Ishikawa (cell line): ENCODE results near the gene ANKRD28.

ENCODE experiments used
- EGR1 ChIP-seq: IDR thresholded peaks from 2 replicates; pipeline ENCODE4 v1.6.1; 2012
- YY1 ChIP-seq: IDR thresholded peaks from 2 replicates; pipeline ENCODE4 v1.6.1; 2012; ENCODE audit warnings: low read depth
- TF ChIP-seq, protein P1 (sequence below): IDR thresholded peaks from 2 replicates; pipeline ENCODE4 v1.6.1; 2012

DNA sequence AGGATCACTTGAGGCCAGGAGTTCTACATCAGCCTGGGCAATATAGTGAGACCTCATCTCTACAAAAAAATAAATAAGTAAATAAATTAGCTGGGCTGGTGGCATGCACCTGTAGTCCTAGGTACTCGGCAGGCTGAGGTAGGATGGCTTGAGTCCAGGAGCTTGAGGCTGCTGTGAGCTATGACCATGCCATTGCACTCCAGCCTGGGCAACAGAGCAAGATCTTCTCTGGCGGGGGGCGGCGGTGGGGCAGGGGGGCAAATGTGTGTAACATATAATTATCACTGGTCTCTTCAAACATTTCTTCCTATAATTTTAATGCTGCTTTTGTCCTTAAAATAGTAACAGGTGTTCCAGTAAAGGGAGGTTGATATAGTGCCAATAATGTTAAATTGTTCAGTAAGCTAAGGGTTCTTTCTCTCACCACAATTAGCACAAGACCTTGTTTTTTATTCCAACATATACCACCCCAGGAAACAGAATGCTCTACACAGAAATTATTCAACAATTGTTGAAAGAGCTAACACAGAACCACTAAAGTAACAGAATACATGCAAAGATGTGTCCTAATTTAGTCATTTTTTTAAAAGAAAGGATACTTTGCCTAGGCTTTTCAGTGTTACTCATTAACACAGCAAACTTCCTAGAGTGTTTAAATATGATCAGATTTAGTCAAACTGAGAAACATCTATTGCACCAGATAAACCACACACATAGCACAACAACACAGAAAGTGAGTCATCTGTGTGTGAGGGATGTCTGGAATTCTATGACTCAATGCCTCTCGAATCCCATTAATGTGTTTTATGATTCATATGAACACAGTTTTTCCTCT is 29.1 kb downstream of the ANKRD28 start:
- TF ChIP-seq YY1 (no peak), EGR1 (no peak)
- TF ChIP-seq, protein P1, sequence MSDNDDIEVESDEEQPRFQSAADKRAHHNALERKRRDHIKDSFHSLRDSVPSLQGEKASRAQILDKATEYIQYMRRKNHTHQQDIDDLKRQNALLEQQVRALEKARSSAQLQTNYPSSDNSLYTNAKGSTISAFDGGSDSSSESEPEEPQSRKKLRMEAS: no peak
